A204.1 (cell line): Measurements from ENCODE around the gene GGT6.

Experiments
- FAIRE-seq: peaks from 2 replicates; lab custom pipeline; 2012; peaks lifted over from hg19 to GRCh38; lab: Jason Lieb, UNC

GGT6 gene

DNA sequence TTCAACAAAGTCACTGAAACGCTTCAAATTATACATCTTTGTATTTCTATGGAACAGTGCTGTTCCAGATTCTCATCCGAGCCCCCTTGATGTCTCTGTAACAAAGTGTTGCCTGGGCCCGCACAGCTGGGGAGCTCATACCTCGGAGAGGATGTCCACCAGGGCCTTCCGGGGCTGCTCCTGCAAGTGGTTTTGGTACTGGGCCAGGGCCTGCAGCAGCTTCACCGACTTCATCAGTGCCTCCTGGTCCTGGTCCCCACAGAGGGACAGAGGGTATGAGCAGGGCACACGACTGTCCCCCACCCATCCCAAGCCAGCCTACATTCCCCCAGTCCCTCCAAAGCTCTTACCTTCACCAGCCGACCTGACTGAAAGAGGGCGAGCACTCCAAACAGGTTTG is 6.7 kb downstream of the GGT6 start:
- FAIRE-seq, result no peak

DNA sequence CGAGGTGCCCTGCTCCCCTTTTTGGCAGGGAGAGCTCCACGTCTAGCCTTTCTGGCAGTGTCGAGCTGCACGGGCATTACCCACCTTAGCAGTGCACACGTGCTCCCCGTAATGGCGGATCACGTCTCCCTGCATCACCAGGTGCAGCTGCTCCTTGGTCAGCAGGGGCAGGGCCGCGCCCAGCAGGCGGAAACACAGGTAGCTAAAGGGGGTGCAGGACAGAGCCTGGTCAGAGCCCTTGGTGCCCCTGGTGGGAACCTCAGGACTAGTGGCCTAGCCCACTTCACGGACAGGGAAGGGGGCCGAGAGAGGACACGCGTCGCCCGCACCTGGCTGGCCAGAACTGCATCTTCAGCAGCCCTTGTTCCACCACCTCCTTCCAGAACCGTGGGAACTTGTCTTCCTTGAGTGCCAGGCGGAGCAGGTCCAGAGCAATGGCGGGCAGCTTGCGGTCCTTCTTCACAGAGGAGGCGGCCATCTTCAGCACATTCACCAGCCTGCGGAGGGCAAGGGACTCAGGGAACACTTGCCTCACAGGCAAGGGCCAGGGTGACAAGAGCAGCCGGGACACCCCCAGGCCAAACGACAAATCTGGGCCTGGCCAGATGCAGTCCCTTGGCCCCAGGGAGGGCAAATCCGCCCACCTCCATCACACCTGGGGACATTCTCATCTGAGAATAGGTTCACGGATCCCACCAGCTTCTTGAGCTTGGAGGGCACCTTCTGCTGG is 8.4 kb downstream of the GGT6 start:
- FAIRE-seq, result no peak

DNA sequence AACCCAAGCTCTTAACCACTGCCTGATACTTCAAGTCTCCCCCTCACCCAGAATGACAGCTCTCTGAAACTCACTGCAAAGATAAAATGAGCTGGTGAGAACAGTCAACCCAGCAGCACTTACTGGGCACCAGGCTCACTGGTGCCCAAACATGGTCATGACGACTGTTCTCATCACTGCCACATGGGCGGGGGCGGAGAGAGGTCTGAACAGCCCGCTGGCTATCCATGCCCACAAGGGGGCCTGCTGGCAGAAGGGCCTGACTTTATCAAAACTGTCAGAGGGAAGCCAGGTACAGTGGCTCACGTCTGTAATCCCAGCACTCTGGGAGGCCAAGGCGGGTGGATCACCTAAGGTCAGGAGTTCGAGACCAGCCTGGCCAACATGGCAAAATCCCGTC is 9.2 kb downstream of the GGT6 start:
- no peak for FAIRE-seq

DNA sequence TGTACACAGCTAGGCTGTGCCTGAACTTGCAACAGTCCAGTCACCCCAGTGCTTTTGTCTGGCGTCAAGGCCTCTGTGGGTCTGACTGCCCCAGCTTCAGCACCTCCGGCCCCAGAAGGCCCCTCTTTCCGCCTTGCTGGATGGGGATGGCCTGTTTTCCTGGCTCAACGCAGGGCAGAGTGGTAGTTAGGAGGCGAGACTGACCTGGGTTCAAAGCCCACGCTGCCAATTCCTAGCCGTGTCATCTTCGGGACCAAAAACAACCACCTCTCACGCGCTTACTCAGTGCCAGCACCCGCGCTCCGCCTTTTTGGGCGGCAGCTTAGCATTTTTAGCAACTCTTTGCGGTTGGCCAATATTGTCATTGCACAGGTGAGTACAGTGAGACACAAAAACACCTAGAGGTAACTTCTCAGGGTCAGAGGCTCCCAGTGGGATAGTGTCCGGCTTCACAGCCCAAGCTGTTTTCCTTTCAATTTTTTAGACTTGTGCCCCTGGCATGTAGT is 9.8 kb downstream of the GGT6 start:
- no peak for FAIRE-seq

DNA sequence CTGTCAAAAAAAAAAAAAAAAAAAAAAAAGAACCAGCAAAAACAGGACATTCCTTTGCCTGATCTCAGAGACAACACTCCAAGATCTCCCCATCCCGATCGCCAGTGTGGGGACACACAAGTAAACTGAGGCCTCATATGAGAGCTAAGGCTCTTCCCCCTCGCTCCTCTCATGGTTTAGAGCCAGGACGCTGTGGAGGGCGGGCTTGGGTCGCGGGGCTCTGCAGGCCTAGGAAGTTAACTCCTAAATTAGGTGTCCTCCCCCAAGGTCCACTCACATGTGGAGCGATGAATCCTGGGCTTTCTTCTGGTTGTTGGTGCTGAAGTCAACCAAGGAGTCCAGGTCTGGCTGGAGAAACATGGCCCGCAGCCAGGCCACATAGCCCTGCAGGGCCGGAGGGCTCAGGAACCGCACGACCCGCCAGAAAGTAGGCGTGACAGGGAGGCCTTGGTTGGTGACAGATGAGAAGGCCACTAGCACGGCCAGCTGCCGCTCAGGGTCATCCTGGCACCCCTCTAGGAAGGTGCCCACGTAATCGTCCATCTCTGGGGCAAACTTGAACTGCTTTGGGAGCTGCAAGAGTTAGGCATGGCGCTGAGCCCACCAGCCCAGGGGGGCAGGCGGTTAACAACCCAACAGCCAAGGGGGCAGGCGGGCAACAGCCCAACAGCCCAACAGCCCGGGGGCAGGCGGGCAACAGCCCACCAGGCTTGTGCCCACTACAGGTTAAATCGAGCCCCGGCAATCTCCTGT is 10.4 kb downstream of the GGT6 start:
- no peak for FAIRE-seq

DNA sequence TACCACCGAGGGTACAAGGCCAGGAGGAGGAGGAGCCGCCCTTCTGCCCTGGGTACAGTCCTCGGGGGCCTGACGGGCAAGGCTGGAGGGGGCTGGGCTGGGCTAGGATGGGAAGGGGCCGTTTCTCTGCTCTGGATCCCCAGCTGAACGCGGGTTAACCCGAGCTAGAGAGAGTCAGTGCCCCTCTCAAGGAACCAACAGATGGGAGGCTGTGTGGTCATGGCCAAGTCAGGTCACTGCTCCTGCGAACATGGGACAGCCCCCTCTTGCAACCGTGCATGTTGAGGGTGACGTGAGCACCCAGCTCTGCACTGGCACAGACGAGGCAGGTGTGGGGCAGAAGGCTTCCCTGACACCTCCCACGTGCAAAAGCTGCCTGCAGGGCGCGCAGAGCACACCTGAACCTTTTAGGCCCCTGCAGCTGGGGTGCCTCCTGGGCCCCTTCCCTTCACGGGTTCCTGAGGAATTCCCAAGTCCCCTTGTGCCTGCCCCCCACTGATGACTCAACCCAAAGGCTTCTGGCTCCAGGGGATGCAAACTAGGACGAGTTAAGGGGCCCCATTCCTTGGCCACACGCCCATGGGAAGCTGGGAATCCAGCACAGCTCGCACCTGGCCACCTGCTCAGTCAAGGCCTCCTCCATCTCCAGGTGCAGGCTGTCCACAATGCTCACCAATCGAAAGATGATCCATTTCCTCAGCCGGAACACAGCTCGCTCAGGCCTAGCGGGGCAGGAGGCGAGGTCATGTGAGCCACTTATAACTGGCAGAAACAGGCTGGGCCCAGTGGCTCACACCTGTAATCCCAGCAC is 11.5 kb downstream of the GGT6 start:
- FAIRE-seq, result no peak

DNA sequence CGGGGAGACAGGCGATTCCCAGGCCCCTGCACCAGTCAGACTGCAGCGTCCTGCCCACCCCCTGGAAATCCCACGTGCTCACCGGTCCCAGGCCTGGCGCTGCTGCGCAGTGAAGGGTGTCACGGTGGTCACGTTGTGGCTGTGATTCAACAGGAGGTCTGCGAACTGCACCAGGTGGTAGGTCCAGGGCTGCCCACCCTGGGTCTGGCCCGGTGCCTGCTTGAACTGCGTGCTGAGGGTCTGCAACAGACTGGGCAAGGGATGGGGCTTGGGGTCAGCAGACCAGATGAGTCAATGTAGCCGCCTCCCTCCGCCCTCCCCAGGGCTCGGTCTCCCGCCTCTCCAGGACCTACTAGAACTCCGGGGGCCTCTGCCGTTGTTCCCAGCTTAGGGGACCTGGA is 12.3 kb downstream of the GGT6 start:
- FAIRE-seq, result no peak

DNA sequence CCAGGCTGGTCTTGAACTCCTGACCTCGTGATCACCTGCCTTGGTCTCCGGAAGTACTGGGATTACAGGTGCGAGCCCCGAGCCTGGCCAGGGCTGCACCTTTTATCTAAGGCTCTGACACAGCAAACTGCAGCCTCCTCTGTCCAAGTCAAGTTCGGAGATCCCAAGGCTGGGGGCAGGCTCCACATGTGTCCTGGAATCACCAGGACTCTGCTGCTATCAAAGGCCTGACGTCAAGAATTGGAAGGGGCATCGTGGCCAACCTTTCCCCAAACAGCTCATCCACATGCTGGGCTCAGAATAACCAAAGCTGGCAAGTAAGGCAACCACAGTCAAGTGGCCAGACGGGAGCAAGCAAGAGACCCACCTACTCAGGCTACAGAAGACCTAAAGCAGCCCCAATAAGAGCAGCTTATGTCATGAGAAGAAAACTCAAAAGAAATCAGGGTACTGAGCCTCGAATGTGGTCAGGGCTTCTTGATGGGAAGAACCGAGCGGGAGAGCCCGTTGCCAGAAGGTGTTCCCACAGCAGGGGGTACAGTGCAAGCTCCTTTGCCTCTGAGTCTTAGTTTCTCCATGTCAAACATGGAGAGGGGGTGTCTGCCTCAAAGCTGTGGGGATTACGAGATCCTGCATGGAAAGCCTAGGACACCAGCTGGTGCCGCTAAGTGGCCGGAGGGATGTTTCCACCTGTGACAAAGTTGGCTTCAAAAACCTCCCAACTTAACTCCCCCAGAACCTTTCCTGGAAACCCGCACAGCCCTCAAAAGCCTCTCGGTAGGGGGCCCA is 13.1 kb downstream of the GGT6 start:
- no peak for FAIRE-seq

DNA sequence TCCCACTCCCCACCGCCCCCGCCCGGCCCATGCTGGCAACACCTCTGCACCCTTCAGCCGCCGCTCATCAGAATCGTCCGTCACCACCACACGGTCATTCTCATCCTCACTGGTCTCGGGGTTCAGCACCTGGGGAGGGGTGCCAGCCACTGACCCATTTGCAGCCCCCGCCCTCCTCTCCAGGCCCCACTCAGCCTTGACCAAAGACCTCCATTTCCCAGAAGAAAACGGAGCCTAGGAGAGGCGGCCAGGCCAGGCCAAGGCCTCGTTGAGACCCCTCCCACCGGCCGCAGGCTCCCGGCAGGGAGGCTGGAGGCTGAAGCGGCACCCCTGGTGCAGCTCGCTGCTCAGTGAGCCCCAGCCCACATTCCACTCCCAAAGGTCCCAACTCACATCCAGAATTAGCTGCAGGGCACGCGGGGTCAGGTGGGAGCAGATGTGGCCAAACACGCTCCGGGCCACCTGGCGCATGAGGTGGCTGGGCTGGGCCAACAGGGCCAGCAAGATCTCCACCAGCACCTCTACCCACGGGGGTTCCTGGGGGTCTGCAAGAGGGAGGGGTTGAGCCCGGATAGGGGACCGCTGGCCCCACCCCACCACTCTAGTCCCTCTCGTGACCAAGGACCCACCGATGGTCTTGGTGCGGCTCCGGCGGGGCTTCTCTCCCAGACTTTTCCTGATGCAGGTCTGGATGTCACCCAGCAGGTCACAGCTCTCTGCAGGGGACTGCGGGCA is 15.0 kb downstream of the GGT6 start:
- no peak for FAIRE-seq

DNA sequence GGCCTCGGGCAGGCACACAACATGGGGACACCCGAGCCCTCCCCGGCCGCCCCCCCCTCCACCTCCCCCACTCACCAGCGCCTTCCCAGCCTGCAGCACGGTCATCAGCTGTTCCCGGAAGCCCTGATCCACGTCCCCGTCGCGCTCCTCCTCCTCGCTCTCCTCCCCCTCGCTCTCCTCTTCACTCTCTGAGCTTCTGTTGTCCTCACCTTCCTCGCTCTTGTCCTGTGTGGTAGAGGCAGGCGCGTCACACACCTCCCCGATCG is 15.5 kb downstream of the GGT6 start:
- FAIRE-seq, result no peak

DNA sequence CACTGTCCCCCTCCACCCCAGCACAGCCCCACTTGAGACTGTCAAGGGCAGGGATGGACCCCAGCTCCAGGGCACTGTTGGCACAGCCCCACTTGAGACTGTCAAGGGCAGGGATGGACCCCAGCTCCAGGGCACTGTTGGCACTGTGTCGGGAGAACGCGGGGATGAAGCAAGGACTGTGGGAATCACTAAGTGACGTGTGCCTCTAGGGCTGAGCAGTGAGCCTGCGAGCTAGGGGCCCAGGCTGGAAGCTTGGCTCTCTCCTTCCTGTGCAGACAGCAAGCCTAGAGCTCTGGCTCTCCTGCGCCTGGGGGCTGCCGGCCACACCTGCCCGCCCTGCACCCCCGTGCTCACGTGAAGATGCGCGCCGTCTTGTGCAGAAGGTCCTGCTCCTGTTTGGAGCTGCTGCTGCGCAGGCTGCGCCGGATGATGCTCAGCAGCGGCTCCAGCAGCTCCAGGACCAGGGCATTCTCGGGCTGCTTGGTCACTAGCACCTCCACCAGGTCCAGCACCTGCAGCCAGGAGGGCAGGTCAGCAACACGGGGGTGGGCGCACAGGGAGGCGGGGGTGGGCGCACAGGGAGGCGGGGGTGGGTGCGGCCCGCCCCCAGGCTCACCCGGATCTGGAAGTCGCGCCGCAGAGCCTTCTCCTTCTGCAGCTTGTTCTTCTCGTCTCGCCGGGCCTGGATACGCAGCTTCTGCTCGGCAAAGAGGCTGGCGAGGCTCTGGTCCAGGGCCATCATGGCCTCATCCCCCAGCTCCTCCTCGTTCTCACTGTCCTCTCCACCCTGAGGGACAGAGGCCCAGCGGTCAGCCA is 16.0 kb downstream of the GGT6 start:
- FAIRE-seq, result no peak

DNA sequence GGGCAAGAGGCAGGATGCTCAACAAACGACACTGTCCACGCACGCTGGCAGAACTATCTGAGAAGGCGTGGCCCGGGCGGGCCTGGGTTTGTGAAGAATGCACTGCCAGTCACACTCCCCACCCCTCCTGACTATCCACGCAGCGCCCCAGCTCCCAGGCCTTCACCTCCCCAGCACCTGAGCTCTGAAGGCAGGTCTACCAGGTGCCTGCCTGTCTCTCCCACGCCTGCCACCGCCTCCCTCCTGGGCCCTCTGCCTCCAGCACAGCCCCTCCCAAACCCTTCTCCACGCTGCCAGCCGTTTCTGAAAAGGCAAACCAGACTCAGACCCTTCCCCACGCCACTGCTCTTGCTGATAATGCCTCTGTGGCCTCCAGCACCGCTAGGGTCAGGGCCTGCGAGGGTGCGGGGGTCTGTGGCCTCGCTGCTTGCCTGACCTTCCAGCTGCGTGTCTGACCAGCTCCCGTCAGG is 16.8 kb downstream of the GGT6 start:
- FAIRE-seq, result no peak

DNA sequence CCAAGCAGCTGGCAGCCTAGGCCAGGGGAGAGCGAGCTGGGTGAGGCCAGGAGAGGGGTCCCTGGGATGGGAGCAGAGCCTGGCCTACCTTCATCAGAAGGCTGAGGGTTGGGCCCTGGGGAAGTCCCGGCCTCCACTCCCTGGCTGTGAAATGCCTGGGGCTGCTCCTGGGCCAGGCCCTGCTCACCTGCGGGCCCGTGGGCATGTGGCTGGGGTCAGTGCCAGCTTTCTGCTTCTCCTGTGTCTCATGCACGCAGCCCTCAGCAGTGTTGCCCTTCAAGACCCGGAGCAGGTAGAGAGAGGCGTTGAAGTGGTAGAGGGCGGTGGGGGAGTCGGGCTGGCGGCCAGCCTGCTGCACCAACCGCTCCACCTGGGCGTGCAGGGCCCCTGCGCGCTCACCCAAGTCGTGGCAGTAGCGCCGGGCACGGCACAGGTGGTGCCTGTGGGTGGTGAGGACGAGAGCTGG is 17.6 kb downstream of the GGT6 start:
- no peak for FAIRE-seq

DNA sequence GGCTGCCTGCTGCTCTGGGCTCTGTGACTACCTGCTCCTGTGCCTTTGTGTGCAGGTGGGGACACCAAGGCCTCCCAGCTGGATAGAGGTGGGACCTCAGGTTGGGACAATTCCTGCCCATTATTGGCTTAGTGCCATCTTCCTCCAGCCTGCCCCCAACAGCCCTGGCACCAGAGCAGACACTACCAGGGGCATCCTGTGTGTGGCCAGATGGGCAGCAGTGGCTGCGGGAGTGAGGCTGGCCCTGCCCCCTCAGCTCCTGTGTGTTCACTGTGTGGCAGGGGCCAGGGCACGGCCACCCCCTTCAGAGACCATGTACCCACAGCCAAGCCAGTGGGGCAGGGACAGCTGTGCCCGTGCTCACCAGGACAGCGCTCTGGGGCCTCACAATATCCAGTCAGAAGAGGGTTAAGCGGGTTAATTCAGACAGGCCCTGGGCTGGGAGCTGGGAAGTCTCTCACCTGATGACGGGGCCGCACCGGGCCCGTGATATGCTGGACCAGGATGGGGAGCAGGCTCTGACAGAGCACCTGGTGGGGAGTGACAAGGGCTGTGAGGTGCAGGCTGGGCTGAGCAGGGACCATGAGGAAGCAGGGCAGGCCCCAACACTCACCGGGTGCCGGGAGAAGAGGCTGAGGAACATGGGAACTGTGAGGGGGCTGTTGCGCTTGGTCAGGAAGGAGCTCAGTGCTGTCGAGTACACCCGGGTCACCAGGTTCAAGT is 18.2 kb downstream of the GGT6 start:
- FAIRE-seq, result no peak

DNA sequence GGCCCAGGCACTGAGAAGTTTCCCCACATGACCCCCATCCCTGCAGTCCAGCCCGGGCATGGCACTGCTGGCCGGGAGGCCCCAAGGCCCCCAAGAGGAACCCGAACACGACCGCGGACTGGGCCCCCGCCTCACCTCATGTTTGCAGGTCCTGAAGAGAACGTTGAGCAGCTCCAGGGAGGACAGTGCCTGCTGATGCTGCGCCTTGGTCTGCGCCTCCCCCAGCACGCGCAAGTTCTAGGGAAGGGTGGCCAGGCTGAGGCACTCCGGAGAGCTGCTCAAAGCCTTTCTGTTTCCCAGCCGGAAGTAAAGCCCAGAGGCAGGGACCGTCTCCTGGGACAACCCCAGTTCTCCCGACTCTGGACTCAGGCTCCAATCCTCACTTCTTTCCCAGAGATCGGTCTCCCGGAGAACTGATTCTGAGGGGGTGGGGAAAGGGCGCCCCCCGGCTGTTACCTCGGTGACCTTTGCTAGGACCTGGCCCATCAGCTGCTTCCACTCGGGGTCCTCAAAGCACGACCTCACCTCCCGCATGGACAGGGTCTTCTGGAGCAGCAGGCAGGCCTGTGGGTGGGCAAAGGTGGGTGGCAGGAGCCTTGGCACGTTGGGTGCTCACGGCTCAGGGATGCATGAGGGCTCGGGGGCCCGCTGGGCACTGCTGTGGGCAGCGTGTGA is 18.9 kb downstream of the GGT6 start:
- no peak for FAIRE-seq

DNA sequence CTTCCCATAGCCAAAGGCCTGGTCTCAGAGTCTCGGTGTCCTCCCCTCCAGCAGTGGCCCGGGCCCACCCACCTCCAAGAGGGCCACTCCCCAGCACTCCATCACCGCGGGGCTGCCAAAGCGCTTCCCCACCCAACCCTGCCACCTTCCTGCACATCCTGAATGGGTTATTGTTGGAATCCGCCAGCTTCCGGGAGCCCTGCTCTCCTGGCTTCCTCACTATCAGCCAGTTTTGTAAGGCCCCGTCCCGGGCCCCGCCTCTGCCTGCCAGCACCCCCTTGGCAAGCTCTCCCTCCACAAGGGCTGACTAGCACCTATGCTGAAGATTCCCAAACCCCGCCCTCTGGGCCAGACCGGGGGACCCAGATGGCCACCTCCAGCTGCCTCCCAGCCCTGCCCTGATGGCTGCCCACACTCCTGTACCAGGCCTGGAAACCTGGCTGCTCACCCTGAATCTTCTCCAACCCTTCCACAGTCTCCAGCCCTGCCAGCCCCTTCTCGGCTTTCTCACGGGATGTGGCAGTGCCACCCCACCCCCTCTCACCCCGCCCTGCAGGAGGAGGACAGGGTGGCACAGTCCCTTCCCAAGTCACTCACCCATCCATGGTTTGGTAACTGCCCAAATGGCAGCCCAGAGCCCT is 19.6 kb downstream of the GGT6 start:
- no peak for FAIRE-seq

DNA sequence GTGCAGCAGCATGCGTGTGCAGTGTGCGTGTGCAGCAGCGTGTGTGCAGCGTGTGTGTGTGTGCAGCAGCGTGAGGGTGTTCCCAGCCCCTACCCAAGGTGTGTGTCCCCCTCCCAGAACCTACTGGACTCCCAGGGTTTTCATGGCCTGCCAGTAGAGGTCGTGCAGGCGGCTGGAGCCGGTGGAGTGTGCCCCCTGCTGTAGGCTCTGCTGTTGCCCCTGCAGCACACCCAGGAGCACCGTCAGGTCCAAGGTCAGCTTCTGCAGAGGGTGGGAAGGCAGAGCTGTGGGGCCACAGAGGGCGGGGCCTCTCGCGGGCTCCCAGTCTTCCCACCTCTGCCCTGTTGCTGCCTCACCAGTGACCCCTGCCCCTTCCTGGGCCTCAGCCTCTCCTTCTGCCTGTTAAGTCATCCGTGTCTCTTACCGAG is 20.1 kb downstream of the GGT6 start:
- no peak for FAIRE-seq

DNA sequence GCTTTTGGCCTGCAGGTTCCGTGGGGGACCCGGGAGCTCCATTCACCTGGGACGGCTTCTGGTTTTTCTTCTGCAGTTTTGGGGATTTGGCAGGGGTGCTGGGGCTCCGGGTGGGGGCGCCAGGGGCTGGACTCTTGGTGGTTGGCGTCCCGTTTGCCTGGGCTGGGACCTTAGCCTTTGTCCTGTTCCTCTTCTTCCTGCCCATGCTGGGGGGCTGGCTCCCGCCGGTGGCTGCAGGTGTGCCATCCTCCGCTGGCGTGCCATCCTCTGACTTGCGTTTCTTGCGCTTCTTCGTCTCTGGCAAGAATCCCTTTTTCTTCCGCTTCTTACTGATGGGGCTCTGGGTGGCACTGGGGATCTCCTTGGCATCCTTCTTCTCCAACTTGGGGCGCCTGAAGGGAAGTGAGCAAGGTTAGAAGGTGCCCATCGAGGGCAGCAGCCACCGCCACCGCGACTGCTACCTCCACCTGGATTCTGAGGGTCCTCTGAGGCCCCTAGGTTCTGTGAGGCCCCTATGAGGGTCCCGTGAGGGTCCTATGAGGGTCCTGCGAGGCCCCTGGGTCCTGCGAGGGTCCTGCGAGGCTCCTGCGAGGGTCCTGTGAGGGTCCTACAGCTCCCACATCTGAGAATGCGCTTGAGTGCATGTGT is 20.7 kb downstream of the GGT6 start:
- FAIRE-seq, result no peak
